HepG2 (cell line): ENCODE measurements around the gene OTOP2.

Experiments used
- ARNTL ChIP-seq: sonication (generic); formaldehyde crosslinking; IDR thresholded peaks from 2 replicates; pipeline ENCODE4 v1.4.0; 2020; ENCODE audit warnings: mild to moderate bottlenecking, missing genetic modification reagents
- CBX1 ChIP-seq: IDR thresholded peaks from one replicate; pipeline ENCODE4 v1.6.1; 2016; ENCODE audit warnings: antibody characterized with exemption, low read depth
- EP300 ChIP-seq, 3 experiments: sonication (generic) in 1 of 3; formaldehyde crosslinking in 1 of 3; IDR thresholded peaks; 2 replicates each; pipeline versions ENCODE4 v1.5.1 to v1.6.1; 2011 to 2020; ENCODE audit warnings: low read depth in 2 of 3, low read length in 2 of 3, borderline replicate concordance in 1 of 3, improper control_type of control experiment in 1 of 3, mild to moderate bottlenecking in 1 of 3, missing genetic modification reagents in 1 of 3, moderate library complexity in 1 of 3
- HNRNPLL ChIP-seq: fragments of 200-400 bp; formaldehyde crosslinking; IDR thresholded peaks from 2 replicates; pipeline ENCODE4 v1.6.1; 2017; ENCODE audit warnings: mild to moderate bottlenecking, low read depth, low read length; ENCODE audit not compliant: poor library complexity, severe bottlenecking
- REPIN1 ChIP-seq: sonication (generic); formaldehyde crosslinking; IDR thresholded peaks from 2 replicates; pipeline ENCODE4 v1.8.0; 2022; ENCODE audit warnings: missing genetic modification reagents, low read depth, mild to moderate bottlenecking, borderline replicate concordance
- SMARCE1 ChIP-seq: fragments of 450-650 bp; IDR thresholded peaks from 2 replicates; pipeline ENCODE4 v1.6.1; 2017; ENCODE audit warnings: borderline replicate concordance
- SP1 ChIP-seq, 2 experiments: fragments of 450-650 bp in 1 of 2; sonication (generic) in 1 of 2; formaldehyde crosslinking in 1 of 2; IDR thresholded peaks; 2 replicates each; pipeline versions ENCODE4 v1.4.0 to v1.6.1; 2016 to 2020; ENCODE audit warnings: missing genetic modification reagents in 1 of 2
- ZBTB8A ChIP-seq: sonication (generic); formaldehyde crosslinking; IDR thresholded peaks from 2 replicates; pipeline ENCODE4 v1.4.0; 2020; ENCODE audit warnings: mild to moderate bottlenecking, low read depth, missing genetic modification reagents, borderline replicate concordance
- ZNF432 ChIP-seq: sonication (generic); formaldehyde crosslinking; IDR thresholded peaks from 2 replicates; pipeline ENCODE4 v1.5.0; 2020; ENCODE audit warnings: missing genetic modification reagents, mild to moderate bottlenecking, borderline replicate concordance
- ZNF558 ChIP-seq: sonication (generic); formaldehyde crosslinking; IDR thresholded peaks from 2 replicates; pipeline ENCODE4 v1.9.0; 2022; ENCODE audit warnings: mild to moderate bottlenecking, missing genetic modification reagents, borderline replicate concordance
- TF ChIP-seq, protein P1 (sequence below): sonication (generic); formaldehyde crosslinking; IDR thresholded peaks from 2 replicates; pipeline ENCODE4 v1.4.0; 2020; ENCODE audit warnings: low read depth, missing genetic modification reagents
- TF ChIP-seq, protein P2 (sequence below): sonication (generic); formaldehyde crosslinking; IDR thresholded peaks from 2 replicates; pipeline ENCODE4 v1.5.0; 2020; ENCODE audit warnings: mild to moderate bottlenecking, missing genetic modification reagents, moderate library complexity

DNA sequence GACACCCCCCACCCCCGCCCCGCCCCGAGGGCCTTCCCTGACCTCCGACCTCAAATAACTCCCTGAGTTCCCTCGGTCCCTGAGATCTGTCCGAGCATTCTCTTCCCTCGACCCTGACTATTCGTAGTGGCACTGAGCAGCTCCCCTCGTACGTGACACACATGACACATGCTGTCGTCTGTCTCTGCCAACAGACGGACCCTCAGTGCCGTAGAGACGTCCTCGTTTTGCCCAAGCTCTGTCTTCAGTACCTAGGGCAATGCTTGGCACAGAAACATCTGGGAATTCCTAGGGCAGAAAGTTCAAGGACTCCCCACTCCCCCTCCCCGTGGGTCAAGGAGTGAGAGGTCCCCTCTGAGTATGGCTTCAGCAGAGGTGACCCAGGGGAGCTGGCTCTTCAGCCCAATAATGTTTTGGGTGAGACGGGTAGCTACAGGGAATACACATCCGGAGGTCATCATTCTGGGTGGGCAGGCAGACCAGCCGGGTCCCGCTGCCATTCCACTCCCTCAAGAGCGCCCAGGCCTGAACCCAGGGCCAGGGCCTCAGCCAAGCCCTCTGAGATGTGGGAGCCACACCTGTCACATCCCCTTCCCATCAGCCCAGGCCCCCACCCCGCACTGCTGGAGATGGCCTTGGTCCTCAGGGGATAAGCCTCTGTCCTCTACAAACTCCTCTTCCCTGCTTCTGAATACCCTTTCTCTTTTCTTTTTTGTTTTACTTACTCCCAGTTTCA is 30.0 kb upstream of the OTOP2 start:
- TF ChIP-seq CBX1 (no peak), ZBTB8A (CRISPR knock-in tag) (no peak), EP300 (IDR thresholded peaks at IDR 0.05; ENCODE audit: low read depth in 2 of 2, low read length in 2 of 2) (no peak), EP300 (CRISPR knock-in tag; IDR thresholded peaks at IDR 0.05; ENCODE audit: borderline replicate concordance) (no peak), REPIN1 (CRISPR knock-in tag) (no peak), SMARCE1 (no peak), HNRNPLL (no peak), ZNF558 (CRISPR knock-in tag) (no peak), ARNTL (no peak), ZNF432 (CRISPR knock-in tag) (no peak), SP1 (IDR thresholded peaks at IDR 0.05) (no peak), SP1 (CRISPR knock-in tag; IDR thresholded peaks at IDR 0.05) (no peak)
- TF ChIP-seq, protein P1, sequence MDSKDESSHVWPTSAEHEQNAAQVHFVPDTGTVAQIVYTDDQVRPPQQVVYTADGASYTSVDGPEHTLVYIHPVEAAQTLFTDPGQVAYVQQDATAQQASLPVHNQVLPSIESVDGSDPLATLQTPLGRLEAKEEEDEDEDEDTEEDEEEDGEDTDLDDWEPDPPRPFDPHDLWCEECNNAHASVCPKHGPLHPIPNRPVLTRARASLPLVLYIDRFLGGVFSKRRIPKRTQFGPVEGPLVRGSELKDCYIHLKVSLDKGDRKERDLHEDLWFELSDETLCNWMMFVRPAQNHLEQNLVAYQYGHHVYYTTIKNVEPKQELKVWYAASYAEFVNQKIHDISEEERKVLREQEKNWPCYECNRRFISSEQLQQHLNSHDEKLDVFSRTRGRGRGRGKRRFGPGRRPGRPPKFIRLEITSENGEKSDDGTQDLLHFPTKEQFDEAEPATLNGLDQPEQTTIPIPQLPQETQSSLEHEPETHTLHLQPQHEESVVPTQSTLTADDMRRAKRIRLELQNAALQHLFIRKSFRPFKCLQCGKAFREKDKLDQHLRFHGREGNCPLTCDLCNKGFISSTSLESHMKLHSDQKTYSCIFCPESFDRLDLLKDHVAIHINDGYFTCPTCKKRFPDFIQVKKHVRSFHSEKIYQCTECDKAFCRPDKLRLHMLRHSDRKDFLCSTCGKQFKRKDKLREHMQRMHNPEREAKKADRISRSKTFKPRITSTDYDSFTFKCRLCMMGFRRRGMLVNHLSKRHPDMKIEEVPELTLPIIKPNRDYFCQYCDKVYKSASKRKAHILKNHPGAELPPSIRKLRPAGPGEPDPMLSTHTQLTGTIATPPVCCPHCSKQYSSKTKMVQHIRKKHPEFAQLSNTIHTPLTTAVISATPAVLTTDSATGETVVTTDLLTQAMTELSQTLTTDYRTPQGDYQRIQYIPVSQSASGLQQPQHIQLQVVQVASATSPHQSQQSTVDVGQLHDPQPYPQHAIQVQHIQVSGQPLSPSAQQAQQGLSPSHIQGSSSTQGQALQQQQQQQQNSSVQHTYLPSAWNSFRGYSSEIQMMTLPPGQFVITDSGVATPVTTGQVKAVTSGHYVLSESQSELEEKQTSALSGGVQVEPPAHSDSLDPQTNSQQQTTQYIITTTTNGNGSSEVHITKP (CRISPR knock-in tag), result no peak
- TF ChIP-seq, protein P2, sequence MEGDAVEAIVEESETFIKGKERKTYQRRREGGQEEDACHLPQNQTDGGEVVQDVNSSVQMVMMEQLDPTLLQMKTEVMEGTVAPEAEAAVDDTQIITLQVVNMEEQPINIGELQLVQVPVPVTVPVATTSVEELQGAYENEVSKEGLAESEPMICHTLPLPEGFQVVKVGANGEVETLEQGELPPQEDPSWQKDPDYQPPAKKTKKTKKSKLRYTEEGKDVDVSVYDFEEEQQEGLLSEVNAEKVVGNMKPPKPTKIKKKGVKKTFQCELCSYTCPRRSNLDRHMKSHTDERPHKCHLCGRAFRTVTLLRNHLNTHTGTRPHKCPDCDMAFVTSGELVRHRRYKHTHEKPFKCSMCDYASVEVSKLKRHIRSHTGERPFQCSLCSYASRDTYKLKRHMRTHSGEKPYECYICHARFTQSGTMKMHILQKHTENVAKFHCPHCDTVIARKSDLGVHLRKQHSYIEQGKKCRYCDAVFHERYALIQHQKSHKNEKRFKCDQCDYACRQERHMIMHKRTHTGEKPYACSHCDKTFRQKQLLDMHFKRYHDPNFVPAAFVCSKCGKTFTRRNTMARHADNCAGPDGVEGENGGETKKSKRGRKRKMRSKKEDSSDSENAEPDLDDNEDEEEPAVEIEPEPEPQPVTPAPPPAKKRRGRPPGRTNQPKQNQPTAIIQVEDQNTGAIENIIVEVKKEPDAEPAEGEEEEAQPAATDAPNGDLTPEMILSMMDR, result no peak
